Measurements from ENCODE around the gene SIPA1L2.

- no peak for TF ChIP-seq CTCF (IDR thresholded peaks at IDR 0.05 in 8 of 11, conservative IDR thresholded peaks at IDR 0.05 in 3 of 11)
- TF ChIP-seq POLR2A (IDR thresholded peaks at IDR 0.05): no peak
- no peak for TF ChIP-seq POLR2AphosphoS5 (IDR thresholded peaks at IDR 0.05)
These were observed 11.6 kb upstream of the SIPA1L2 start for GRCh38 chr1:232641507-232641906.

Measured in spleen (tissue), 7 donors.